Measurements from ENCODE around the gene DVL3. TPM values are rescaled to one million over a fixed set of nuclear protein-coding genes. Genes with fewer than 3 reads are reported as not detected.

Gene DVL3
- total RNA-seq, 3 donors from 2014 or later: 63.3 to 104 (median 69.1) TPM

- Histone ChIP-seq H3K4me1 (ENCODE audit: low read depth) (peaks cover 11% of the 10 kb centered on the region), H3K36me3 (ENCODE audit: low read depth) (no peaks in the 10 kb centered on the region), H3K9me3 (no peaks in the 10 kb centered on the region), H3K4me3 (no peak overlapping the region)
- no peak for DNase-seq
- intact Hi-C loops (cut with DNase I, micrococcal nuclease): no loop called here
- no peak for TF ChIP-seq CTCF (IDR thresholded peaks at IDR 0.05)
- ATAC-seq: no peak
These were observed 17.6 kb downstream of the DVL3 start for GRCh38 chr3:184172681-184173373.

- no peak overlapping the region for H3K4me3 ChIP-seq
- no peaks in the 10 kb centered on the region for H3K36me3 ChIP-seq (ENCODE audit: low read depth)
- intact Hi-C loops (cut with DNase I, micrococcal nuclease): no loop called here
- no peak for TF ChIP-seq CTCF (IDR thresholded peaks at IDR 0.05)
- H3K4me1 ChIP-seq (ENCODE audit: low read depth): peaks cover 14% of the 10 kb centered on the region
- no peak for DNase-seq
- no peak for ATAC-seq
- no peaks in the 10 kb centered on the region for H3K9me3 ChIP-seq
These were observed 18.2 kb downstream of the DVL3 start for GRCh38 chr3:184173374-184173722.

GRCh38 chr3:184174284-184174645 is 19.1 kb downstream of the DVL3 start:
- no peak for TF ChIP-seq CTCF (IDR thresholded peaks at IDR 0.05)

GRCh38 chr3:184174646-184175492 is 19.7 kb downstream of the DVL3 start, which contains the start of gene AP2M1:
Gene AP2M1, plus strand, starts transcription at chr3:184174855. Its CDS starts 2,139 bp downstream, at chr3:184176994.
- Histone ChIP-seq H3K36me3 (ENCODE audit: low read depth) (peaks cover 4% of the 10 kb centered on the region), H3K4me3 (peak within 1 kb of the TSS; percentile 79), H3K4me1 (ENCODE audit: low read depth) (peaks cover 19% of the 10 kb centered on the region), H3K9me3 (no peaks in the 10 kb centered on the region)
- peak; percentile 94 for ATAC-seq
- TF ChIP-seq CTCF (IDR thresholded peaks at IDR 0.05): no peak
- DNase-seq: peak; percentile 98 to 99 (median 99)
- intact Hi-C loops (cut with DNase I, micrococcal nuclease): no loop called here

More at GRCh38 chr3:184174284-184174645, 19.1 kb downstream of the DVL3 start:
- DNase-seq (no peak), ATAC-seq (no peak)
- Histone ChIP-seq H3K9me3 (no peaks in the 10 kb centered on the region), H3K4me3 (no peak overlapping the region), H3K4me1 (ENCODE audit: low read depth) (peaks cover 19% of the 10 kb centered on the region), H3K36me3 (ENCODE audit: low read depth) (no peaks in the 10 kb centered on the region)
- intact Hi-C loops (cut with DNase I, micrococcal nuclease): no loop called here

GRCh38 chr3:184175506-184175905 is 20.3 kb downstream of the DVL3 start:
- ATAC-seq (no peak), DNase-seq (no peak)
- intact Hi-C loops (cut with DNase I, micrococcal nuclease): no loop called here
- Histone ChIP-seq H3K4me1 (ENCODE audit: low read depth) (peaks cover 19% of the 10 kb centered on the region), H3K36me3 (ENCODE audit: low read depth) (peaks cover 6% of the 10 kb centered on the region), H3K4me3 (peak overlapping the region; percentile 79), H3K9me3 (no peaks in the 10 kb centered on the region)
- TF ChIP-seq CTCF (IDR thresholded peaks at IDR 0.05): no peak
